Activated CD8-positive, alpha-beta memory T cell treated with anti-CD3 and anti-CD28 coated beads for 36 hours (primary cell): ENCODE results near the gene MRAP. TPM values are rescaled to one million over a fixed set of nuclear protein-coding genes. Genes with fewer than 3 reads are reported as not detected.

Experiments
- CTCF ChIA-PET: fragments of 350-600 bp; sonication (Branson Sonifier 250); formaldehyde crosslinking; loops from one replicate; lab custom pipeline; 2021; ENCODE audit warnings: antibody characterized with exemption; lab: Charles Lee
- POLR2A ChIA-PET: fragments of 350-600 bp; sonication (Branson Sonifier 250); formaldehyde crosslinking; loops from one replicate; lab custom pipeline; 2021; ENCODE audit warnings: antibody characterized with exemption; lab: Charles Lee
- total RNA-seq, 2 experiments: library from RNA; stranded (reverse); gene quantifications; one replicate each; pipeline ENCODE4 v1.2.3, GENCODE V29; 2021

MRAP gene
- total RNA-seq, 2 experiments from 2014 or later: not detected

DNA sequence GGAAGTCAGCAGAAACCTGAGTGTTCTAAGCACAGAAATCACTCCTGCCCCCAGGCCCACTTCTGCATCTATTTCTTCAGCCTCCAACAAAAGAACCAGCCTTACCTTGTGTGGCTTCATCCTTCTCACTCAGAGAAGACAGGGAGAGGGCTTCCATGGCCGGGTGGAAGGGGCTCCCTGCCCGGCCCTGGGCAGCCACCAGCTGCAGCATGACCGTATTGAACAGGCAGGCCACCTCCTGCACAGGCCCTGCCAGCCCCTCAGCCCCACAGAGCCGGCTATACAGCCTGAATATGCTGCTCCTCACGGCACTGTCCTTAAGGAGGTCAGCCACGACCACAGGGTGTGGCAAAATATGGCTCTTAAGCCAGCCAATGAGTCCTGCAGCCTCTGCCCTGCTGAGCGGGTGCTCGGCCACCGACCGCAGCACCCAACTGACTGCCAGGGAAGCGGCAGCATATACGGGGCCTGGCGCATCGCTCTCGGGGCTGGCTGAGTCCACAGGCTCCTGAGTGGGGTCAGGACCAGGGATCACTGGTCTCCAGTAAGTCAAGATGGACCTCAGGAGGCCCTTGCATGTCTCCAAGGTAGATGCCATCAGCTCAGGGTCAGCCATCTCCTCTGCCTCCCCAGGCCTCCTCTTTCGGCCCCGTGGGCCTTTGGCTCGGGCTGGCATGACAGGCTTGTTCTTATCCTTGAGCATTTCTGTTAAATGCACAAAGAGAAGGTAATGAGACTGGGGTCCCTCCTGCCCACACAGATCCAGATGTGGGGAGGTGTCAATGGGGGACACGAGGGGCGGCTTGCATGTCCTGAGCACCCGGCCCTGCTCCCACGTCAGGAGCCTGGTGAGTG lies 17.9 kb downstream of the MRAP start:
- POLR2A ChIA-PET: no interaction called here
- CTCF ChIA-PET: no interaction called here

DNA sequence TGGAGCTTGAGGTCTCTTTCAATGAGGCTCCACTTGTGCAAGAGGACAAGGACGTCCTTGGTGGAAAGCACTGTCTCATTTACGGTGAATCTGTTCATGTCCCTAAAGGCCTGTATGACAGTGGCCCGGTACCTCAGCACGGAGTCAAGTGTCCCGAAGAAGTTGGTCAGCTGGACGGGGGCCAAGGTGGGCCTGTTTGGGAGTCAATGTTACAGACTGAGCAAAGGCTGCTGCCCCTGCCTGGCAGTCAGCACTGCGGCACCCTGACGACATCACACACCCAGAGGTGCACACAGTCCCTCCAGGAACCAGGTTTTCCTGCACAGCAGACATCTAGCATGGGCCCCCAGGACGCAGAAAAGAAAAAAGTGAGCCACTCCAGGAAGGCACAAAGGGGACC lies 19.1 kb downstream of the MRAP start:
- ChIA-PET POLR2A (no interaction called here), CTCF (no interaction called here)

DNA sequence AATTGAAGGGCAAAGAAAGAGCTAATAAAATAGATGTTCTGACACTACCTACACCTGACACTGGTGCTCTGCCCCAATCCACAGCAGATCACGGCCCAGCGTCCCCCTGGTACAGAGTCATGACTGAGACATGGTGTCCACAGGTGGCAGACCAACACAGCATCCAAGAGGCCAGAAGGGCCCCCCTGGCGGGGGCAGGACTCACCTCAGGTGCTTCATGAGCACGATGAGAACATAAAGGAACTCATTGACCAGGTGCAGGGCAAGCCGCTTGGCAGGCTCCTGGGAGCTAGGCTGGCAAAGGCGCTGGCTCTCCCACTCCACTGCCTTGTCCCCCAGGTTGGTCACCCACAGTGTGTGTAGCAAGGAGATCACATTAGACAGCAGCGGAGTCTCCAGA lies 20.4 kb downstream of the MRAP start:
- CTCF ChIA-PET: no interaction called here
- POLR2A ChIA-PET: no interaction called here

DNA sequence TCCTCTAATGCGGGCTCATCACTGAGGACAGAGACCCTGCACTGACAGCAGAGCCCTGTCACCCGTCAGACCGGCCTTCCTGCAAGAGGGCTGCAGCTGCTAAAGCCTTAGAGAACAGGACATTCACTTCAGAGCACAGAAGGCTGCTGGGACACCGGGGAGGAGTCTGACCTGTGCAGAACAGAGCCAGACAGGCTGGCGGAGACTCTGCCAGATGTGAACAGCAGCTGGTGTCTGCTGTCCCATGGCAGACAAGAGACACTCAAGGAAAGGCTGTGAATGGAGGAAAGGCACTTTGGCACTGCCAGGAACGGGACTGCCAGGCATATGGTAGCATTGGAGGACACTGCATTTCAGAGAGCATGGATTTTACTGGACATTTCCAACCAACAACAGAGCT lies 21.4 kb downstream of the MRAP start:
- ChIA-PET CTCF (no interaction called here), POLR2A (no interaction called here)

DNA sequence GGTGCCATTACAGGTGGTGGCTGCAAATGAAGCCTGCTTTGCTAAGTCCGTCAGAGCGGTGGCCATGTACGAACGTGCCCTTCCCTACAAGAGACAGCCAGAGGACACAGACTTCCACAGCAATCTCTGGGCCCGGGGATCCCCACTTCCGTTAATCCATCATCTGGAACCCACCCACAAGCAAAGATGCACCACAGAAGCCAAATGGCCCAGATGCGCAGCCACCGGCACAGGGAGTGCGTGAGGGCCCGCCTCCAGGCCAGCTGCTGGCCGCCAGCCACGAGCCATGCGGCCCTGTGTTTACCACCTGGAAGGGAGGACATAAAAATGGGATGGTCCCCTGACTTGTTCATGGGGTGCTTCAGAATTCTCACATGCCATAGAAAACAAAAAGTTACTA lies 22.1 kb downstream of the MRAP start:
- POLR2A ChIA-PET: no interaction called here
- CTCF ChIA-PET: no interaction called here

DNA sequence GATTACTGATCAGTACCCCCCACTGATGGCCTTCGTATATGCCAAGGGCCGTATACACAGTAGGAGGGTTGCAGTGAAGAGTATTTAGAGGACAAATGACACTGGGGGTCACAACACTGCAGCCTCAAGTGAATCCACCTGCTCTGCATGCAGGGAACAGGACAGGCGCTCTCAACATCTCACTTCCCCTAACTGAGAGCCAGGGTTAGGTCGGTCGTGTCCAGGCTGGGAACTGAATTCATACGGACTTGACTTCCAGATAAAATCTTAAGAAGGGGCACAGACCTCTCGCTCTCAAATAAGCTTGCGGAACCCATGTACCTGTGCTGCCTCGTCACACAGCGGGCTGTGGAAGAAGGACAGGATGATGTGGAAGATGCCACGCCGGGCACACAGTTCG lies 22.8 kb downstream of the MRAP start:
- ChIA-PET CTCF (no interaction called here), POLR2A (no interaction called here)

DNA sequence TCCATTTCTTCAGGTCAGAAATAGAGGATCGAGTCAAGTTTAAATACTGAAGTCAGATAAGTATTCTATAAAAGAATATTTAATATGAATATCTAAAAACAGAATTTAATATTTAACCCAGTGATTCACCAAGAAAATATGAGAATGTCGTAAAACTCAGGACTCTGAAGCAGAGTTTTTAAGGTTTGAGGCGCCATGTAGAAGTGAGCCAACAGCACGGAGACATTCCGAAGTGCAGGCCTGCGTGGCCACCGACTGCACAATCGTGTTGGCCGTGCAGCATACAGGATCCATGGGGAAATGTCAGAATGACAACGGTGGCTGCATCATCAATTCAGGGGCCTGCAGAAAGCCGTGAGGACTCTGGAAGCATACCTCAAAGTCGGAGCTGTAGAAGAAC lies 23.4 kb downstream of the MRAP start:
- ChIA-PET POLR2A (no interaction called here), CTCF (no interaction called here)

DNA sequence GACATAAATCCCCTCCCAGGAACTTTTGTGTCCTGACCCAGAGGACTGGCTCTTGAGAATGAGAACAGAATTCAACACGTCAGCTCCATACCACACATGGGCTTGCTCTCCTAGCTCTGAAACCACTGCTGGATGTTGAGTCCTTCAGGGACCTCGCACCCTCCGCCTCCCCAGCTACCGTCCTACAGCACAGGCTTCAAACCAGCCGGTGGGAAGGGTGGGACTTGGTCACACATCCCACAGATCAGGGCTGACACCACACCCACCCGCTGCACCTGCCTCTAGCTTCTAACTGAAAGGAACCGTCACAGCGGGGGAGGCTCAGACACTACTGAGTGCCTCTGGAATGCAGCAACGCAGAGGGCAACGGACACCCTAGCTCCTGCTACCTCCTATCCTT lies 24.0 kb downstream of the MRAP start:
- CTCF ChIA-PET: no interaction called here
- POLR2A ChIA-PET: no interaction called here

DNA sequence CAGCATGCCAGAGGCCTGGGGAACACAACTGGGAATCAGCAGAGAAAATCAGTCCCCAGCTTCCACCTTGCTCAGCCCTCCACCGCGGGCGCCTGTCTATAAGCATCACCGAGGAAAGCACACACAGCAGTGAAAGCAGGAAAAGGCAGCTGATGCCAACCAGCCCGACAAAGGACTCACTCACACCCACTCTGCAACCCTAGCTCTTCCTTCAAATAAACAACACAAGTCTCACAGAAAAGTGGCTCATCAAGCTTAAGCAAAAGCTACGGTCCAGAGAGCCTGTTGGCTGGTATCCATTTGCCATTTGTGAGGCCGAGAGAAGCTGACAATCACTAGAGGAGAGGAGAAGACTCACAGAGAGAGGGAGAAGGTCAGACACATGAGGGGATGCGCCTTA lies 27.1 kb downstream of the MRAP start:
- CTCF ChIA-PET: no interaction called here
- POLR2A ChIA-PET: no interaction called here

DNA sequence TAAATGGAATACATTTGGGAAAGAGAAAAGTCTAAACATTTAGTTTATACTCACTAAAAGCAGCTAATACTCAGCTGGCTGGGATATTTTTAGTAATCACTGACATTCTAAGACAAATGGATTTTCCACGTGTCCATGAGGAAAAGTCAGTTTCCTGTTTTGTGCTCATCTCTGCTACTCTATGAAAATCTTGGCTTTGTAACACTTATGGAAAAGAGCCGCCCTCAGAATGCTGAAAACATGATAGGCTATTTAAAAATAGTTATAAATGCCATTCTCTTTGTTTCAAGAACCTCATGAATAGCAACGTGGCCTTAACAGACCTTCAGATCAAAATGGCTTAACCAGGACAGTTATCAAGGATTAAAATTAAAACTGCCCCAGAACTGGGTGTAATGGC lies 29.9 kb downstream of the MRAP start:
- CTCF ChIA-PET: no interaction called here

DNA sequence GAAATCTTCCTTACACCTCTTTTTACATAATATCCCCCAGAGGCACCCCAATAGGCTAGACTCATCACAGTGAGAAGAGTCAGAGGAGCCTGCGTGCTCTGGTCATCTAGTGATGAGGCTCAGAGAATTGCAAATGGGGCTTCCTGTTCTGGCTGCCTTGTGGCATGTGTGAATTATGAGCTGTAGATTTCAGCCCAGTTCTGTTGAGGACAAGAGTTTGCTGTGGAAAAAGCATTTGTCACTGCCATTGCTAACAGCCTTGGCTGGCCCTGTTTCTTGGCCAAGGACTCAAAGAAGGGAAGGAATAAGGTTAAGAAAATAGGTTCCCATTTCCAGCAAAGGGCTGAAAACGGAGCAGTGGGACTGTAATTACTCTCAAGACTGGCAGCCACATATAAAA lies 30.7 kb downstream of the MRAP start:
- CTCF ChIA-PET: no interaction called here
- POLR2A ChIA-PET: no interaction called here

More for the DNA sequence above, 29.9 kb downstream of the MRAP start:
- POLR2A ChIA-PET: interaction anchor here (0.6 kb wide), 1 partner anchor 21 kb away, joined by 4 read pairs; no protein-coding TSS in a partner anchor

DNA sequence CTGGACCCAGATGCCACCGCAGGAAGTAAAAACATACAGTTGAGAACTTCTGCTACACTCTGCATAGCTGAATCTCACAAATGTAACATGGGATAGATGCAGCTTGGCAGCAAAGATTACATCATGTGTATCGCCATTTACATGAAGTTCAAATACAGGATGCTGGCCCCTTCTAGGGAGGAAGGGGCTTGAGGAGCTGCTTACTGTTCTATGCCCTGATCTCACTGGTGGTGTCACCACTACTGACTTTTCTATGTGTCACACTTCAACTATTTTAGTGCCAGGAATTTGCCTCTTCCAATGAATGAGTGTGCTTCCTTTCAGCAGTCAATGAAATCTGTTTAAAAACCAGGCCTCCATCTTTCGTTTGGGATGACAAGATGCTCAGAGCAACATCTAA lies 31.1 kb downstream of the MRAP start:
- CTCF ChIA-PET: no interaction called here
- POLR2A ChIA-PET: no interaction called here

DNA sequence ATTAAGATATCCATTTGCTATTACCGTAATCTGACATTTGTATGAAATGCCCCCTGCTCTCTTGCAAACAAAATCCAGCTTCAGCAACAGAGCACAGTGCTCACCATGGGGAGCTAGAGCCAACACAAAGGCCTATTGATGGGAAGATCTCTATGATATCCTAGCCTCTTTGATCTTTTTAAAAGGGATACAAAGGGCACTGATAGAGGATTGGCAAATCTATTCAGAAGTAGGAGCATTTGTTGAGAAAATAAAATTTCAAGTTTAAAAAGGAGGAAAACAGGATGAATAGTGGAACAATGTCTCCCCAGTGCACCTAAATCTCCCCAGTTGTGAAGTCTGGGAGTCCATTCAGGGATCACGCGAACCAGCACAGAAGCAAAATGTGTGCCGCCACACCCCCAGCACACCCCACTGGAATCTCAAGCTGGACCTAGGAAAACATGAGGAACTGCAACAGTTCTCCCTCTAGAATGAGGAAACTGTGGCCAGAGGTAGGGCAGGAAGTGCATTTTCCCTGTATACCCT lies 32.2 kb downstream of the MRAP start:
- POLR2A ChIA-PET: interaction anchor here (0.7 kb wide), 1 partner anchor 281 kb away, joined by 4 read pairs; no protein-coding TSS in a partner anchor
- CTCF ChIA-PET: no interaction called here

DNA sequence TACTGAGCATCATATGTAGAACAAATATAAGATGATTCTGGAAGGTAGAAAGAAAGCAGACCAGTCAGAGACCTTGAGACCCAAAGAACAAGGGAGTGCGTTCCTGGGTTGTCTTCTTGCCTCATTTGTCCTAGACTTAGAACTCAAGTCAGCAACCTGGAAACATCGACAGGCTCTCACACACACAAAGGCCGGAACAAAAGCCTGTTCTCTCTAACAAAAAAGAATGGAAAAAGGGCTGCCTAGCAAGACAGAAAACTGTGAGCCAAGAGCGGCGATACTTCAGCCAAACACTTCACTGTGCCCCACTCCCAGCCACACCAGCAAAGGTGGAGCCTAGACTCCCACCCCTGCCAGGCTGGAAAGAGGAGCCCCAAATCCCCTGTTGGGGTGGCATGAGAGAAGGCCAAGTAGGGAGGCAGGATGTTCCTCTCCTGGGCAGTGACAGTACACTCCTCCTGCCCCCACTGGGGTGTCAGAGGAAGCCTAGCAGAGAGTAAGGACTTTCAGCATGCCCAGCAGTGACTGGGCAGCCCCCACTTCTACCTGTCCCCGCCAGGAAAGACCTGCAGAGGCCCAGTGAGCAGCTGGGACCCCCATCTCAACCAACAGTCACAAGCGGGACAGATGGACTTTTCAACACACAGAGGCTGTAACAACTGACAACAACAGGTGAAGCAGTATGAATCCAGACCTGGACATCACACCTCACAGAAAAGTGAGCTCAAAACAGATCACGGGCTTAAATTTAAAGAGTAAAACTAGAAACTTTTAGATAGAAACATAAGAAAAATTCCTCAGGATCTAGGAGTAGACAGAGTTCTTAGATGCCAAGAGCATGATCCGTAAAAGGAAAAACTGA lies 33.0 kb downstream of the MRAP start:
- CTCF ChIA-PET: no interaction called here
- POLR2A ChIA-PET: no interaction called here

DNA sequence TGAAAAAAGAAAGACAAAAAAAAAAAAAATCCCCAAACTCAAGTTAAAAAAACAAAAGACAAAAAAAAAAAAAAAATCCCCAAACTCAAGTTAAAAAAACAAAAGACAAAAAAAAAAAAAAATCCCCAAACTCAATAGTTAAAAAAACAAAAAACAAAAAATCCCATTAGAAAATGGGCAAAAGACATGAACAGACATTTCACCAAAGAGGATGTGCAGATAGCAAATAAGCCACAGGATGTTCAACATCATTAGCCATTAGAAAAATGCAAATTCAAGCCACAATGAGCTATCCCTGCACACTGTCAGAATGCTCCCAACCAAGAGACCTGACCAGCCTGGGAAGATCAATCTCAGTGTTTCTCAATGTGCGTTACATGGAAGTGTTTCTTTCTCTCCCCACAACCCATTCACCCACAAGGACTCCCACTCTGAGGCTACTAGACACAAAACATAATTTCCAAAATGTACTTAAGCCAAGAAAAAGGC lies 33.9 kb downstream of the MRAP start:
- POLR2A ChIA-PET: no interaction called here
- CTCF ChIA-PET: no interaction called here

DNA sequence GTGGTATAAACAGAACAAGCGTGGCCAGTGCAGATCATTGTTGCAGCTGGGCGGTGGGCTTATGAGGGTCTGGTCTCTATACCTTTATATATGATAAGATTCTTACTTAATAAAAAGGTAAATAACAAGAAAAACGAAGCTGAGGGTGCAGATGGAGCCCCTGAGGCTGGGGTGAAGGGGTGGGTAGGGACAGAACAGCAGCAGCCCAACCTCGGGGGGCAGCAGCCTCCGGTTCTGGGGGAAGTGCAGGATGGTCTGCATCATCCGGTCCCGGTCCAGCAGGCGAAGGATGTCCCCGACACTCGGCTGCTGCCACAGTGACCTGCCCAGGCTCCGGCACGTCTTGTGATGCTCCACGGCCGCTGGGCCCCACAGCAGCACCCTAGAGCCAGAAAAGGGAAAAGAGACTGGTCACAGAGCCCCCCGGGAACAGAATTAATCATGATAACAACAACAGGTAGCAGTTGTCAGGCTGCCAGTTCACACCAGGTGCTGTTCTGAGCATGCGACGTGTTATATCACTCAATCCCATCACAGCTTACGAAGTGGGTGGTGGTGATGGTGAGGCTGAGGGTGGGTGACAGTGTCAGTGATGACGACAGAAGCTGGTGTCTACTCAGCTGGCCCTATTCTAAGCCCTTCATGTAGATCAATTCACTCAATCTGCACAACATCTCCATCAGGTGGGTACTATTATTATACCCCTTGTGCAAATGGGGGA lies 35.5 kb downstream of the MRAP start:
- ChIA-PET CTCF (no interaction called here), POLR2A (no interaction called here)

DNA sequence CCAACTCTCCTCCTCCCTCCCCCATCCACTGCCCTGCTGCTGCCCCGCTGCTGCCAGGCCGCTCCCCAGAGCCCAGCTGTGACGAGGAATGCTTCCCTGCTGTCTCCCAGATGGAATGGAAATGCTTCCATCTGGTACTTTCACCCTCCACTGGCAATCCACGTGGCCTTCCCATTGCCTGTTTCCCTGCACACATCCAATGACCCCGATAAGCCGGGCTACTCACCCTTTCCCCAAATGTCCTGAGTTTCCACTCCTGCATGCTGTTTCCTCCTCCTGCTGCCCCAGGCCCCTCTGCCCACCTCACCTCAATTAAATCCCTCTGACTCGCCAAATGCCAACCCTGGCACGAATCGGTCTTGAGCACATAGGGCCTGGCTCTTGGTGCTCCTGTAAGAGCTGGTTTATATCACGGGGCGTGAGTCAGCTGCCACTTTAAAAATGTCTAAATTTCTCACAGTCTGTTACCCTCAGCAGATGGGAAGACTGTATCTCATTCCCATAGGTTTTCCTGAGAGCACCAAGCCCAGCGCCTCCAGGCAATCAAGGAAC lies 36.4 kb downstream of the MRAP start:
- CTCF ChIA-PET: no interaction called here
- POLR2A ChIA-PET: no interaction called here

DNA sequence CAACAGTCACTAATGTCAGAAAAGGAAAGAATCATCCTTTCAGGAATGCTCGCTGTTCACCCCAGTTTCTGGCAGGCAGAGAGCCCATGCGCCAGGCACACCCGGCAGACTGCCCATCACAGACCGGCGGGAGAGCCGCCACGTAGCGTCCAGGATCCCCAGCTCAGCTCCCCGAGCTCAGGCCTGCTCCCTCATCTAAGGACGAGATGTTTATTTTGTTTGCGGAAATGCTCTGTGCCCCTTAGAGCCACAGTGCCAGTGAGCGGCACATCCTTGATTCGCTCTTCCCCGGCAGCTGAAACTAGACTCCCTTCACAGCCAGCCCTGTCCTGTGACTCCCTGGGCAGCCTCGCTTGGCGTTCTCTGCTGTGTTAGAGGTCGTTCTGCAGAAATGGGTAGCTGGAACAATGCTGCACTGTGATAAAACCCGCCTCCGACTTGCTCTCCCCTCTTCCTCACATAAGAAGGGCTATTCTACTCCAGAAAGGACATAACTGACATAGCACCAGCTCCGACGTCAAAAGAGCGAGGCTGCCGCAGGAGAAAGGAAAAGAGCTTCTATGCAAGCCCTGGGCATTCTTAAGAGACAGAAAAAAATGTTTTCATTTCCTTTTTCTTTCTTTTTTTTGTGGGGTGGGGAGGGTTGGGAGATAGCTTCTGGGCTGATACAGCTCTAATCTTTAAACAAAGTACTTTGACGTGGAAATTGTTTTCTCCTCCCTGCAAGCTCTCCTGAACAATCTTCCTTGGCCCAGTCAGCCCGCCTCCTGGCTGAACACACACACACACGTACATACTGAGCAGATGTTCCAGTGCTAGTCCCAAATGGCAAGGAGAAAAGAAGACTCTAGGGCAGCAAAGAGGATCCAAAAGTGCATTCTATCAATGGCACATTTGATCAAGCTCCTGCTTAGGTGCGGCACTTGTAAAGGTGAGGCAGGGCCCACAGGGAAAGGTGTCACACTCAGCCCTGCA lies 37.2 kb downstream of the MRAP start:
- POLR2A ChIA-PET: no interaction called here
- CTCF ChIA-PET: no interaction called here
